Activated gamma-delta T cell treated with anti-CD3 and anti-CD28 coated beads, Interleukin-2, amount 50 U/mL, for 16 hours (primary cell): Measurements from ENCODE around the gene CECR2.

Experiments used
- DNase-seq: peaks from one replicate; pipeline ENCODE4 v3.0.0-alpha.2; 2020; ENCODE audit warnings: low read depth

CECR2 gene

DNA sequence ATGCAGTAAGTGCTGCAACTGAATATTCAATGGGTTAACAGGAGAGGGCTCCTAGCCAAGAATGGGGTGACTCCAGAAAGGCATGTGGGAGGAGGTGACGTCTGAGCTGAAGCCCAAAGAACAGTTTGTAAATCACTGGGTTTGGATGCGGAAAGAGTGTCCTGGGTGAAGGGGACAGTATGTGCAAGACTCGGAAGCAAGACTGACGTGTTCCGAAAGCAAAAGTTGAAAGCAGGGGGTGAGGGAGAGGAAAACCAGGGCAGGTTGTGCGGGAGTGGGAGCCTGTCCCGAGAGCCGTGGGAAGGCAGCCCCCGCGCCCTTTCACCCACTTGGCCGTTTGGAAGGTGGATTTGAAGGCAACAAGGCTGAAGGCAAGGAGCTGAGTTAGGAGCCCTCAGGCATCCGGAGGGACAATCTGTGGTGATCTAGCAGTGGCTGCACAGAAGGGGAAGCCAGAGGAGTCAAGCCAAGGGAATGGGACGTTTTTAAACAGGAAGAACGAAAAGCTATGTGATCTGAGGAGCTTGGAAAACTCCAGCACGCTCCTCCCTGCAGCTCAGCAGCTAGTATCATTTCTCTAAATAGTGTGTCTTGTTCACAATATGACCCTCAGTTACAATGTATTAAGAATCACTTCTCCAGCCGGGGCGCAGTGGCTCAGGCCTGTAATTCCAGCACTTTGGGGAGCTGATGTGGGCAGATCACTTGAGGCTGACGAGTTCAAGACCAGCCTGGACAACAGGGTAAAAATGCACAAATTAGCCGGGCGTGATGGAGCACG, 201.8 kb downstream of the CECR2 start:
- no peak for DNase-seq

DNA sequence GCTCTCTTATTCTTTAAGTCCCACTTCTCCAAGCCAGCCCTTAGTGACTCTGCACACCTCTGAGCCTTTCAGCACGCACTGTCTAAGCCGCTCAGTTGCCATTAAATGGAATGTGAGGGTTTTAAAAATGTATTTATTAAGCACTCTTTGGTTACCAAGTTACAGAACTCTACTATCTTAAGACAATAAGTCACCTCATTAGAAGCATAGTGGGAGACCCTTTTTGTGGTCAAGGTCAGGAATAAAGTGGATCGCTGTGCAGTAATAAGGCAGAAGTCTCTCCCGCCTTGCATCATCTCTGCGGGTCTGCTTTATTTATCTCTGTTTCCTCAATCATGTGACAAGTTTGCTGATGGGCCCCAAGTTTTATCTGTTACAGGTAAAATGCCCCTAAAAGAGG, 205.9 kb downstream of the CECR2 start:
- DNase-seq = no peak

DNA sequence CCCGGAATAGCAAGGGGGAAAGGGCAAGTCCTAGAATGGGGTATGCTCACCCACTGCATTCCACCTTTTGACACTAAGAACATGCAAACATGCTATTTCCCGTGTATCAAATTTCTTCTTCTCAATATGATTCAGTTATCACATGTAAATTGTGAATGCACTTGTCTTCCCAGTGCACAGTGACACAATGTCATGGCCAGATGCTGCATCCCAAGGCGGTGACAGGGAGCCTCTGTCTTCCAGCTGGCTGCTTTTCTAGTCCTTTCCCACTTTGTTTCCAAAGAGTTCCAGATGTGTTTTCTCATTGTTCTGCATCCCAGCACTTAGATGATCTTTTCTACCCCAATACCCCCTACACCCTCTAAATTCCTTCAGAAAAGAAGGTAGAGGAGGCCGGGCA, 206.4 kb downstream of the CECR2 start:
- no peak for DNase-seq

DNA sequence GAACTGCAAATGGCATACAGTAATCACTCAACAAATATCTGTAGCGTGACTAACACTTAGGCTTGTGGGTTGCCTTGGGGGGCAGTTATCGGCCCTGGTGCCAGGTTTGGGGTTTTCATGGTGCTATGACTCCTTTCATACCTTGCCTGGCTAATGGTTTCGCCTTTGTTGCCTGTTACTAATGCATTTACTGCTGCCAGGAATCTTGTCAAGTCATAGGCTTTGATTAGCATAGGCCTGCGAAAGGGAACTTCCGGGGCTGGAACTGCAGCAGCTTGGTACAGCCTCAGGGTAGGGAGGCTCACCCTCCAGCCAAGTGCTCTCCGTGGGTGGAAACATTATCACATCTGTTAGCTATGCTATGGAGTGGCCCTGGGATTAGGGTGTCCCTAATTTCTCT, 207.2 kb downstream of the CECR2 start:
- no peak for DNase-seq

DNA sequence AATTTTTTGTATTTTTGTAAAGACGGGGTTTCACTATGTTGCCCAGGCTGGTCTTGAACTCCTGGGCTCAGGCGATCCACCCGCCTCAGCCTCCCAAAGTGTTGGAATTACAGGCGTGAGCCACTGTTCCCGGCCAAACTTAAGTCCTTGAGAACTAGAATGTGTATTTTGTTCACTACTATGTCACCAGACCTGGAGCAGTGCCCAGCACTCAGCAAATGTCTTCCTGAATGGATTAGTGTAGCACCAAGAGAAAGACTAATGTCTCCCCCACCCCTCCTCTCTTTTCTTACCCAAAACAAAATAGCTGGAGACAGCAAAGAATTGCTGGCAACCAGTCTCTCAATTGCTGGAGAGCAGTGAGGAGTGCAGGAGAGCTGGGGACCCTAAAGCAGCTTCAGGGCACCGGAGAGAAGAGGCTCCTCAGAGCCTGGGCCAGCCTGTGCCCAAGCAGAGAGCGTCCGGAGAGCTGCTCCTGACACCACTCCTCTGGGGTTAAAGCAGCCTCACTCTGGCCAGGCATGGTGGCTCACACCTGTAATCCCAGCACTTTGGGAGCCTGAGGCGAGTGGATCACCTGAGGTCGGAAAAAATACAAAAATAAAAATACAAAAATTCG, 209.0 kb downstream of the CECR2 start:
- no peak for DNase-seq

DNA sequence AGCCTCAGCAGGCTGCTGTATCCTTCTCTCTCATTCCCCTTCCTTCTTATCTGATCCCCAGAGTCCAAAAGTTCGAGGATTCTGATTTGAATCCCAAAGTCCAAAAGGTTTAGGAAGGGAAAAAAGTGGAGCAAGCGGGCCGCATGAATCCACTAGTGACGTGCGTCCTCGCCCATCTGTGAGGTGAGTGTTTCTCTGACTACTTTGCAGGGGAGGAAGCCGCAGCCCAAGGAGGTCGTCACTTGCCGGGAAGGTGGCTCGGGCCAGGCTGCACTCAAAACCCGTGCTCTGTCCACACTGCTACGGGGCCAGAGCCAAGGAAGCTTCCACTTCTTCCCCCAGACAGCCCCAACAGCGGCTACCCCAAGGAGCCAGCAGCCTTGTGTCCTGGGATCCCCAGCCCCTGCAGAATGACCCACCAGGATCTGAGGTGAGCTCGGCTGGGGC, 210.3 kb downstream of the CECR2 start:
- no peak for DNase-seq

DNA sequence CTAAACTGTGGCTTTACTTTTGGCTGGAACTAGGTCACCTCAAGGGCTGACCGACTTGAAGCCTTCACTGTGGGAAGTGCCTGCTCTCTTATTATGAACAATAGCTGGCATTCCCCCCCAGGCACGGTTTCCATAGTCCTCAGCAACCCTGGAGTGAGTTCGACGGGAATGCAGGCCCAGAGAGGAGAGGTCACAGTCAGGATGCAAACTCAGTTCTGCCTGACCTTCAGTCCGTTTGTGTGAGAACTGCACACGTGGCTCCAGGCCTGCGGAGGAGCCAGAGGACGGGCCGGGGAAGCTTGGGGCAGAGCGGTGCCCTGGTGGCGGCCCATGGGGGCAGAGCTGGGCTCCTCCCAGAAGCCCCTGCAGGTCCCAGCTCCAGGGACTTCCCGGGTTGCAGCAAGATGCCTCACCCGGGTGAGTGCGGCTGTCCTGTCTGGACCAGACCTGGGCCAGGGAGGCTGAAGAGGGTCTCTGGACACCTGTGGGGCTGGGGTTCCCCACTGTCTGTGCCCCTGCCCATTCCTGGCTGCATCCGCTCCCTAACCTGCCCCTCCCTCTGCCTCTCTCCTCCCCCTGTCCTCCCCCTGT, 211.3 kb downstream of the CECR2 start:
- DNase-seq = no peak

DNA sequence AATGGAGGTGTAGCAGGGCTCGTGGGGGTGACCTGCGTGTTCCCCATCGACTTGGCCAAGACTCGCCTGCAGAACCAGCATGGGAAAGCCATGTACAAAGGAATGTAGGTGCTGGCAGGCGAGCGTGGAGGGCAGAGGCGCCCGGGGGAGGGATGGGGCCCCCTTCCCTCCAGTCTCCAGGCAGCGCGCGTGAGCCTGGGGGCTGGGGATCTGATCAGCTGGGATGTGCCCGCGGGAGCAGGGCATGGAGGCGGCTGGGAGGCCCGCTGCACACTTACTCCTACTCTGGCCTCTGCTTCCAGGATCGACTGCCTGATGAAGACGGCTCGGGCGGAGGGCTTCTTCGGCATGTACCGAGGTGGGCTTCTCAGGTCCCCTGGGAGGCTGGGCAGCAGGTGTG, 211.8 kb downstream of the CECR2 start:
- DNase-seq = no peak

DNA sequence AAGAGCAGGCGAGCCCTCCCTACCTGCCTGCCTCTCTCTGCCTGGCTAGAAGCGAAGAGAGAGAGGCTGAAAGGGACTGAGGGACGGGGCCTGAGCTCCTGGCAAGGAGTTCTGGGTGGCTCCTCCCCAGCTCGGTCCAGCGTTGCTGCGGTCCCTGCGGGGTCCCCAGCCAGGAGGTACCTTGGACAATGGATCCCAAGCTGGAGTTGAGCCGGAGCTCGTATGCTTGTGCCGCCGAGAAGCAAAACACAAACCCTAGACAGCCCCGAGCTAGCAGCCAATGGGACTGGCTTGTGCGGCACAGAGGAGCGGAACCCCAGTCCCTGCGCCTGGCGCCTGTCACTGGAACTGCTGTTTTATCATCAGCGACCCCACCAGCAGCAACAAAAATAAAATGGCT, 212.4 kb downstream of the CECR2 start:
- no peak for DNase-seq

DNA sequence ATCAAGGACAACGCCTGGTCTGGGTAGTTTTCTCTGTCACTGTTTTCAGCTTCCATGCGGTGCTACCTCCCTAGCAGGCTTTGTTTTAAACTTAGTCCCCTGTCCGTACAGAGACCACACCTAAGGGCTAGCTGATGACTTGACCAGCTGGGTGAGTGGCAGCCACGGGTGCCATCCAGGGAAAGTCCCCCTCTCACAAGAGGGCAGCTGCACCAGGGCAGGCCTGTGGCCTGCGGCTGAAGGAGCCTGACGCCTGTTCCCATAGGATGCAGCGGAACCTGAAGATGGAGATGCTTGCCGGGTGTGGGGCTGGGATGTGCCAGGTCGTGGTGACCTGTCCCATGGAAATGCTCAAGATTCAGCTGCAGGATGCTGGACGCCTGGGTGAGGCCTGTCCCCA, 213.9 kb downstream of the CECR2 start:
- no peak for DNase-seq

DNA sequence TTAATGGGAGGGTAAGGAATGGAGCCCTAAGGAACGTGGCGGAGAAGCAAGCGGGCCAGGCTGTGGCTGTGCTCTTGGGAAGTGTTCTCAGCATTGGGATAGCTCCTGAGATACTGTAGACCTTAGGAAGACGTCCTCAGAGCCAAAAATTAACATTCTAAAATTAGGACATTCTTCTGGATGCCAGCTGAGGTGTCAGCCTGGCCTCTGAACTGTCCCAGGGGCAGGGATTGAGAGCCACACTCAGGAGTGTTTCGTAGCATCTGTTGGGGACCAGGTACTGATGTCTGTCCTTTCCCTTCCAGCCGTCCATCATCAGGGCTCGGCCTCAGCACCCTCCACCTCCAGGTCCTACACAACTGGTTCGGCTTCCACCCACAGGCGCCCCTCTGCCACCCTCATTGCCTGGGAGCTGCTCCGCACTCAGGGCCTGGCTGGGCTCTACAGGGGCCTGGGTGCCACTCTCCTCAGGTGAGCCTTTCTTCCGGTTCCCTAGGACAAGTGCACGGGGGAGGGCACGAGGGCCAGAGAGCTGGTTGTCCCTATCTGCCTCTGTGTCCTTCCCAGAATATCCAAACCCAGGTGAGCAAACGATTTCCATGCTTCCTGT, 217.7 kb downstream of the CECR2 start:
- no peak for DNase-seq

DNA sequence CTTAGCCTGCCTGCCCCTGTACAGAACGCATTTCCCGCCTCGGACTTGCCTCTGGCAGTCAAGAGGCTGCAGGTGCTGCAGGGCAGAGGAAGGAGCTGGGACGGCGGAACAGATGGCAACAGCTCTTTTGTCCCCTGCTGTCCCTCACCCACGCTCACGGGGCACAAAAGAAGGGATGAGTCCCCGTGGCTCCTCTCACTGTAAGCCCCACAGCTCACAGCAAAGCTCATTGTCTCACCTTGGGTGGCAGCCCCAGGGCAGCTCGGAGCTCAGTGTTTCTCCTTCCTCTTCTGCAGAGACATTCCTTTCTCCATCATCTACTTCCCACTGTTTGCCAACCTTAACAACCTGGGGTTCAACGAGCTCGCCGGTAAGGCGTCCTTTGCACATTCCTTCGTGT, 218.4 kb downstream of the CECR2 start:
- DNase-seq = no peak

DNA sequence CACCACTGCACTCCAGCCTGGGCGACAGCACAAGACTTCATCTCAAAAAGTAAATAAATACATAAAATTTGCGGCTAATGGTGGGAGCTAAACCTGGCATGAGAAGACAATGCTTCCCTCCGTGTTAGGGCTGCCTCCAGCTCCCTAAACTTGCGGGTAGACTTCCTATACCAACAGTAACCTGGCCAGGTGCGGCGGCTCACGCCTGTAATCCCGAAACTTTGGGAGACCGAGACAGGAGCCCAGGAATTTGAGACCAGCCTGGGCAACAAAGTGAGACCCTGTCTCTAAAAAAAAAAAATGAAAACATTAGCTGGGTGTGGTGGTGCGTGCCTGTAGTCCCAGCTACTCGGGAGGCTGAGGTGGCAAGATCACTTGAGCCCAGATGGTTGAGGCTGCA, 219.3 kb downstream of the CECR2 start:
- DNase-seq = no peak

DNA sequence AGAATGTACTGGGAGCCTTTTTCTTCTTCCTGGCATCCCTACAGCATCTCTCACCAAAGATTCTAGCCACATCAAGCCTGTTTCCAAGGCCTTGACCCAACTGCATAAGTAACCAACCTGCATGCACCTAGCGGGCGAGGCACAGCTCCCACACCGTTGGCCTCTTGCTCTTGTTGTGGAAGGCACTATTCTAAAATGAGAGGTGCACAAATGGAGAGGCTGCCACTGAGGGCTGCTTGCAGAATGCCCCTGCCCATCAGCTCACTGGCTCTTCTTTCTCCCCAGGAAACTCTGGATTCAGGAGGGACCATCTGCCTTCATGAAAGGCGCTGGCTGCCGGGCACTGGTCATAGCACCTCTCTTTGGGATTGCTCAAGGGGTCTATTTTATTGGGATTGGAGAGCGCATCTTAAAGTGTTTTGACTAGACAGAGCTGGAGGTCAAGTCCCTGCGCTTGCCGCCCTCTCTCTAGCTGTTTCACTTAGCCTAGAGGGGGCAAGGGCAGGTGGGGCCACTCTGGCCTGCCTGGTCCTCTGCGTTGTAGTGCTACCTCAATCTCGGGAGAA, 220.6 kb downstream of the CECR2 start:
- no peak for DNase-seq

DNA sequence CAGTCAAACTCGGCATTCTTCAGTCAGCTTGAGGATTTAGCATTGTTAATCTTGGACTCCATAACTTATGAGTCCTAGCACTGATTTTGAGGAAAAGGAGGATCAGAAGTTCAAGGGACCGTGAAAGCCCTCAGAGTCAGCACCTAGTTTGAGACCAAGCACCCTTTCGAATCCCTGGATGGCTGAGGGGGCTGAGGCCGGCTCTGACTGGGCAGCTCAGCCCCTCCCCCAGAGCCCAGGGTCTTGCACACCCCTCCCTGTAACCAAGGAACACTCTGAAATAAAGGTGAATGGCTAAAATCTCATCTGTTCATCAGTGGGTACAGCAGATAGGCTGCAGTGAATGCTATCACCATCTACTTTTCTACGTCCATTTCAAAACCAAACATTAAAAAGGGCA, 221.3 kb downstream of the CECR2 start:
- no peak for DNase-seq

DNA sequence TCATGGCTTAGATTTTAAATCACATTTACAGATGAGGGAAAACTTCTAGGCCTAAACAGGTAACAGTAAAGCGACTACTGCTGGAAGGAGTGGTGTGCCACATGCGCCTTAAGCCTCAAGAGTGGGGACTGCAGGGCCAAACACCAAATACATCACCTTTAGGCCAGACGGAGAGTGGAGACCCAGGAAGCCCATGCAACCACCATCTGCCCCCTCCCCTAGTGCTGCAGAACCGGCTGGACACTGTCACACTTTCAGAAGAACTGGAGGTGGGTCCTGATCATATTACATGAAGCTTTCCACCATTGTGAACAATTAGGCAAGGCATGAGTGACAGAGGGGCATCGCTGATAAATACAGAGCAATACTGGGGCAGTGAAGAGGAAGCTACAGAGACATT, 222.9 kb downstream of the CECR2 start:
- DNase-seq = no peak

DNA sequence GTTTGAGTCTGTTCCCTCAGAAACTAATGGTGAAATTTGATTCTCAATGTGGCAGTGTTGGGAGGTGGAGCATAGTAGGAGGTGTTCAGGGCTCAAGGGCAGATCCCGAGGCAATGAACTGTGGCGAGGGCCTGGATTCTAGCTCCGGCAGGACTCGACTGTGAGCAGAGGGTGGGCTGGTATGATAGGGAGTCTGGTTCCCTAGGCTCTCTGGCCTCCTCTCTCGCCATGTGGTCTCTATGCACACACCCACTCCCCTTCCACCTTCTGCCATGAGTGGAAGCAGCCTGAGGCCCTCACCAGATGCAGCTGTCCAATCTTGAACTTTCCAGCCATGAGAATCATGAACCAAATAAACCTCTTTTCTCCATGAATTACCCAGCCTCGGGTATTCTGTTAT, 227.0 kb downstream of the CECR2 start:
- no peak for DNase-seq

DNA sequence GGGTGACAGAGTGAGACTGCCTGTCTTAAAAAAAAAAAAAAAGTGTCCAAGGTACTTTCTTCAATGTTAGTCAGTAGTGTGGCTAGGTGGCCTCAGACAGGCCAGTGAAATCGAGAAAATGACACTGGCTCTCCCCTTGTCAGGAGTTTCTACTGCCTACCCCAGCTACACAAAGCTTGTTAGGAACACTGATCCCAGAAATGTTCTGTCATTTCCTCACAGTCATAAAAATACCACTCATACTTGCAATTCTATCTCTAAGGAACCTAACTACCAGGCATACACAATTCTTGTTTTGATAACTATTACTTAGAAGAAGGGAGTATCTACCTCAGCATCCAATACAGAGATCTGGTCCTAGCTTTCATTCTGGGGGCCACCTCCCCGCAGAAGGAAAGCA, 228.0 kb downstream of the CECR2 start:
- no peak for DNase-seq

DNA sequence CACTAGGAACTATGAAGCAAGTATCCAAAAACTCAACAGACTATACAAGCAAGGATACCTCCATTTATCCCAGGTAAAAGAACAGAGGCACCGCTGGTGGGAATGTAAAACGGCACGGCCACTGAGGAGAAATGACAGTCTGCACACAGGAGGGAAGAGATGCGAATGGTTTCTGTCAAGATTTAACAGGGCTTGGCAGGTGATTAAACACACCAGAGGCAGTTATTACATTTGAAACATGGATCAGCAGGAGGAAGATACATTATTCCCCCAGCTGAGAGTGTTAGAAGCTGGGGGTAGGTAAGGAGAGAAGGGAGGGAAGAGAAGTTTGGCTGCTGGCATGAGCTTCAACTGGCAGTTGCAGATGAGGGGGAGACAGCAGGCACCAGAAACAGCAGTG, 229.1 kb downstream of the CECR2 start:
- no peak for DNase-seq

DNA sequence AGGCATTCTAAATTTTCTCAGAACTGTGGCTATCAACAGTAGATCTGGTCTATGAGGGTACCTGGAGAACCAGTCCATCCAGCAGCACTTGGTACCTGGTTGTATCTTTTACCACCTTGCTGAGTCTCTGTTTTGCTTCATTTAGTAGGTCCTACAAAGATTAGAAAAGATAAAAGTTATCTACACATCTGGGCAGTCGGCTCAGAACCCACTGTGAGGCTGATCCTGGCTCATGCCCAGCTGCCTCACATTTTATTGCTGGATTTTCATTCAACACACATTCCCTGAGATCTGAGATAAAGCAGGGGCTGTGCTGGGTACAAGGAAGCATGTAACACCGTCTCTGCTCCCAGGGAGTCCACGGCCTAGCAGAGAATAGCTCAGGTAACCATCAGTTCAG, 231.8 kb downstream of the CECR2 start:
- DNase-seq = no peak

DNA sequence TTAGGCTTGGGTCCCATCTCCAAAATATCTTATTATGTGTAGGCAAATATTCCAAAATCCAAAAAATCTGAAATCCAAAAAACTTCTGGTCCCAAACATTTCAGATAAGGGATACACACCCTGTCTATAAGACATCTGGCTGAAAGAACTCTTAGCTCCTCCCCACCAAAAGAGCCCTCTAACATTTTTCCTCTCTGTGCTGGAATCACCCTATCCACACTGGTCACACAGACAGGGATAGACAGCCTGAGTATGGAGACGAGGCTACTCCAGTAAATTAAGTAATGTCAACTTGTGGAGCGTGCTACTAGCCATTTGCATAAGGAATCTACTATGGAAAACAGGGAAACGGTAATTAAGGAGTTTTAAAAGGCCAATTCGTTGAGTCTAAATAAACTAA, 234.4 kb downstream of the CECR2 start:
- DNase-seq = no peak

DNA sequence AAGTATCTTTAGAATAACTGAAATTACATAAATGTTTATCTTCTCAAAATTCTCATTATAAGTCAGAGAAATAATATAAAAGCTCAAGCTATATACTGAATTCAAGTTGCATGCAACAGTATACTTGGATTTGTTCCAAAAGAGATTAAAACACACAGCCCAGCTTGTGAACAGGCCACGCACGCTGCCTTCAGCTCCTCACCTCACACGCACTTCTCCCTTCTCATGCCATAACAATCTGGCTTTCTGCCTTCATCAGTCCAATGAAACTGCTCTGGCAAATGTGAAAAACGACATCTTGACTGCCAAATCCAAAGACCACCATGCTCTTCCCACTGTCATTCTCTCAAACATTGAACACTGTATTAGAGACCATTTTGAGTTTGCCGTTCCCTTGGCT, 237.2 kb downstream of the CECR2 start:
- no peak for DNase-seq
